GDM1 (cell line): ENCODE results near the gene CDK8.
"Not testable (repeated sequence)": the region's sequence is repeated elsewhere in the genome, so short reads cannot be mapped to it uniquely, and the experiment has no call there.

Source experiments
- DNase-seq: peaks from one replicate; lab custom pipeline; 2025; lab: John Stamatoyannopoulos, UW

Gene CDK8

GRCh38 chr13:26253787-26254582, at the start of gene CDK8:
CDK8 (plus strand) TSS chr13:26254129; CDS start chr13:26254642, 513 bp downstream.
- peak; percentile 95 for DNase-seq

GRCh38 chr13:26208287-26208686, 45.6 kb upstream of the CDK8 start:
- DNase-seq, result no peak

- no peak for DNase-seq
Measured at GRCh38 chr13:26213345-26213744, 40.6 kb upstream of the CDK8 start.

- DNase-seq, result no peak
Measured at GRCh38 chr13:26213982-26214381, 39.9 kb upstream of the CDK8 start.

GRCh38 chr13:26216042-26216441, 37.9 kb upstream of the CDK8 start:
- DNase-seq, result no peak

GRCh38 chr13:26219726-26220125, 34.2 kb upstream of the CDK8 start:
- DNase-seq, result no peak

- DNase-seq, result no peak
Measured at GRCh38 chr13:26220575-26220974, 33.4 kb upstream of the CDK8 start.

GRCh38 chr13:26221399-26221720, 32.6 kb upstream of the CDK8 start:
- no peak for DNase-seq

- DNase-seq, result peak; percentile 97
Measured at GRCh38 chr13:26221721-26222519, 32.0 kb upstream of the CDK8 start, which contains the start of gene RNF6. RNF6 (minus strand) TSS chr13:26222314; CDS start chr13:26219649, 2,665 bp downstream.

GRCh38 chr13:26222520-26223046, 31.3 kb upstream of the CDK8 start:
- no peak for DNase-seq

- no peak for DNase-seq
Measured at GRCh38 chr13:26225896-26226617, 27.9 kb upstream of the CDK8 start.

- no peak for DNase-seq
Measured at GRCh38 chr13:26227166-26227971, 26.6 kb upstream of the CDK8 start.

- no peak for DNase-seq
Measured at GRCh38 chr13:26228096-26228495, 25.8 kb upstream of the CDK8 start.

GRCh38 chr13:26229080-26229615, 24.8 kb upstream of the CDK8 start:
- no peak for DNase-seq

- no peak for DNase-seq
Measured at GRCh38 chr13:26230703-26231102, 23.2 kb upstream of the CDK8 start.

- no peak for DNase-seq
Measured at GRCh38 chr13:26236296-26236695, 17.6 kb upstream of the CDK8 start.

- no peak for DNase-seq
Measured at GRCh38 chr13:26246154-26246553, 7.8 kb upstream of the CDK8 start.

GRCh38 chr13:26247011-26247410, 6.9 kb upstream of the CDK8 start:
- no peak for DNase-seq

- DNase-seq, result no peak
Measured at GRCh38 chr13:26247608-26248007, 6.3 kb upstream of the CDK8 start.

- DNase-seq, result no peak
Measured at GRCh38 chr13:26249551-26249950, 4.4 kb upstream of the CDK8 start.

- DNase-seq, result not testable (repeated sequence)
Measured at GRCh38 chr13:26252006-26252405, 1.9 kb upstream of the CDK8 start.
